HG02642 (cell line): ENCODE data around the gene PHACTR3.

Experiments
- ATAC-seq: cut with Tn5 transposase; IDR thresholded peaks from one replicate; pipeline ENCODE4 v1.9.1; 2021; ENCODE audit warnings: mild to moderate bottlenecking; ENCODE audit not compliant: unreplicated experiment, poor library complexity

The PHACTR3 gene

GRCh38 chr20:59640267-59640666 lies 35.9 kb downstream of the PHACTR3 start:
- no peak for ATAC-seq

GRCh38 chr20:59643615-59644061 lies 39.3 kb downstream of the PHACTR3 start:
- ATAC-seq = no peak

GRCh38 chr20:59644371-59644939 lies 40.1 kb downstream of the PHACTR3 start:
- ATAC-seq = no peak

GRCh38 chr20:59645271-59645670 lies 40.9 kb downstream of the PHACTR3 start:
- no peak for ATAC-seq

GRCh38 chr20:59645761-59646171 lies 41.4 kb downstream of the PHACTR3 start:
- ATAC-seq = no peak

- no peak for ATAC-seq
Measured at GRCh38 chr20:59646487-59646886, 42.1 kb downstream of the PHACTR3 start.

- ATAC-seq = no peak
Measured at GRCh38 chr20:59647271-59647670, 42.9 kb downstream of the PHACTR3 start.

GRCh38 chr20:59648466-59649070 lies 44.2 kb downstream of the PHACTR3 start:
- ATAC-seq = no peak

- ATAC-seq = no peak
Measured at GRCh38 chr20:59650418-59650817, 46.1 kb downstream of the PHACTR3 start.

- no peak for ATAC-seq
Measured at GRCh38 chr20:59652381-59652780, 48.0 kb downstream of the PHACTR3 start.

- no peak for ATAC-seq
Measured at GRCh38 chr20:59656417-59656816, 52.1 kb downstream of the PHACTR3 start.

- ATAC-seq = no peak
Measured at GRCh38 chr20:59657459-59658046, 53.2 kb downstream of the PHACTR3 start.

- no peak for ATAC-seq
Measured at GRCh38 chr20:59660471-59660870, 56.1 kb downstream of the PHACTR3 start.

- no peak for ATAC-seq
Measured at GRCh38 chr20:59661153-59661552, 56.8 kb downstream of the PHACTR3 start.

- ATAC-seq = no peak
Measured at GRCh38 chr20:59661621-59662020, 57.3 kb downstream of the PHACTR3 start.

GRCh38 chr20:59662161-59662560 lies 57.8 kb downstream of the PHACTR3 start:
- ATAC-seq = no peak

- ATAC-seq = no peak
Measured at GRCh38 chr20:59662856-59663512, 58.6 kb downstream of the PHACTR3 start.

GRCh38 chr20:59663513-59664060 lies 59.2 kb downstream of the PHACTR3 start:
- ATAC-seq = no peak

GRCh38 chr20:59664421-59664941 lies 60.1 kb downstream of the PHACTR3 start:
- ATAC-seq = no peak

- no peak for ATAC-seq
Measured at GRCh38 chr20:59665656-59666555, 61.6 kb downstream of the PHACTR3 start.
